ENCODE results near the gene MCUR1.
"Not testable (repeated sequence)": the region's sequence is repeated elsewhere in the genome, so short reads cannot be mapped to it uniquely, and the experiment has no call there.

DNA sequence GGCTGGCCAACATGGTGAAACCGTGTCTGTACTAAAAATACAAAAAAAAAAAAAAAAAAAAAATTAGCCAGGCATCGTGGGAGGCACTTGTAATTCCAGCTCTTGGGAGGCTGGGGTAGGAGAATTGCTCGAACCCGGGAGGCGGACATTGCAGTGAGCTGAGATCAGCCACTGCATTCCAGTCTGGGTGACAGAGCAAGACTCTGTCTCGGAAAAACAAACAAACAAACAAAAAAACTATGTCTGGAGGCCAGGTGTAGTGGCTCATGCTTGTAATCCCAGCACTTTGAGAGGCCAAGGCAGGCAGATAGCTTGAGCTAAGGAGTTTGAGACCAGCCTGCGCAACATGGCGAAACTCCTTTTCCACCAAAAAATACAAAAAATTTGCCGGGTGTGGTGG lies 38.9 kb downstream of the MCUR1 start:
- not testable (repeated sequence) for TF ChIP-seq TARDBP (IDR thresholded peaks at IDR 0.05); SP1 (IDR thresholded peaks at IDR 0.05); FOXA1 (IDR thresholded peaks at IDR 0.05); BHLHE40 (IDR thresholded peaks at IDR 0.05; ENCODE audit: borderline replicate concordance); ELF4 (IDR thresholded peaks at IDR 0.05); ARNT (IDR thresholded peaks at IDR 0.05); HDGF (IDR thresholded peaks at IDR 0.05; ENCODE audit: borderline replicate concordance); LEF1 (IDR thresholded peaks at IDR 0.05; ENCODE audit: borderline replicate concordance); ZNF384 (IDR thresholded peaks at IDR 0.05); SUZ12 (IDR thresholded peaks at IDR 0.05)
